EL (cell line): ENCODE data around the gene EDN3.

Experiments
- DNase-seq: peaks from one replicate; pipeline ENCODE4 v3.0.0-alpha.2; 2016

EDN3 gene

GRCh38 chr20:59374261-59374660 is 73.8 kb downstream of the EDN3 start:
- DNase-seq, result no peak

GRCh38 chr20:59375541-59375940 is 75.1 kb downstream of the EDN3 start:
- no peak for DNase-seq
